RWPE2 (cell line): ENCODE measurements around the gene CDK7.

Experiments
- ATAC-seq: fragments of 200-7000 bp; cut with Tn5 transposase; 3 replicates; pipeline ENCODE4 v1.9.1; 2021; ENCODE audit warnings: low read depth
- DNase-seq: peaks from one replicate; pipeline ENCODE4 v3.0.0-alpha.2; 2020; ENCODE audit warnings: low spot score
- H3K27ac ChIP-seq: fragments of 450-650 bp; 2 replicates; pipeline ENCODE4 v1.5.1; 2017; ENCODE audit warnings: mild to moderate bottlenecking; ENCODE audit not compliant: poor library complexity, severe bottlenecking
- H3K27me3 ChIP-seq: fragments of 250-450 bp; sonication (Bioruptor Pico); 2 replicates; pipeline ENCODE4 v1.5.1; 2021; ENCODE audit warnings: mild to moderate bottlenecking, moderate library complexity; ENCODE audit not compliant: insufficient read depth, poor library complexity, severe bottlenecking
- H3K36me3 ChIP-seq: fragments of 250-450 bp; sonication (Bioruptor Pico); 2 replicates; pipeline ENCODE4 v1.5.1; 2020; ENCODE audit warnings: low read depth, mild to moderate bottlenecking, moderate library complexity
- H3K4me1 ChIP-seq: fragments of 250-450 bp; sonication (Bioruptor Pico); 2 replicates; pipeline ENCODE4 v1.5.1; 2021; ENCODE audit warnings: mild to moderate bottlenecking, moderate library complexity; ENCODE audit not compliant: insufficient read depth, poor library complexity, severe bottlenecking
- H3K4me3 ChIP-seq: fragments of 250-450 bp; sonication (Bioruptor Pico); 2 replicates; pipeline ENCODE4 v1.5.1; 2021; ENCODE audit warnings: mild to moderate bottlenecking, moderate library complexity; ENCODE audit not compliant: severe bottlenecking
- H3K9me3 ChIP-seq: fragments of 250-450 bp; sonication (Bioruptor Pico); 2 replicates; pipeline ENCODE4 v1.5.1; 2021; ENCODE audit warnings: mild to moderate bottlenecking, moderate library complexity; ENCODE audit not compliant: severe bottlenecking
- TF ChIP-seq, protein P1 (sequence below): fragments of 450-650 bp; IDR thresholded peaks from one replicate; pipeline ENCODE4 v1.5.1; 2017; ENCODE audit warnings: mild to moderate bottlenecking, moderate library complexity; ENCODE audit not compliant: poor library complexity, severe bottlenecking

Gene CDK7

DNA sequence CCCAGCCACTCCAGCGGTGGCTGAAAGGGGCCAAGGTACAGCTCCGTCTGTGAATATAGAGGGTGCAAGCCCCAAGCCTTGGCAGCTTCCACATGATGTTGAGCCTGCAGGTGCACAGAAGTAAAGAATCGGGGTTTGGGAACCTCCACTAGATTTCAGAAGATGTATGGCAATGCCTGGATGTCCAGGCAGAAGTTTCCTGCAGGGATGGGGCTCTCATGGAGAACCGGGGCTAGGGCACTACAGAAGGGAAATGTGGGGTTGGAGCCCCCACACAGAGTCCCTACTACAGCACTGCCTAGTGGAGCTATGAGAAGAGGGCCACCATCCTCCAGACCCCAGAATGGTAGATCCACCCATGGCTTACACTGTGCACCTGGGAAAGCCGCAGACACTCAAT lies 74.7 kb downstream of the CDK7 start:
- Histone ChIP-seq H3K36me3 (peaks cover 7% of the 10 kb centered on the region), H3K27ac (no peak overlapping the region), H3K27me3 (no peaks in the 10 kb centered on the region), H3K4me1 (no peaks in the 10 kb centered on the region), H3K9me3 (no peaks in the 10 kb centered on the region), H3K4me3 (no peak overlapping the region)
- TF ChIP-seq, protein P1, sequence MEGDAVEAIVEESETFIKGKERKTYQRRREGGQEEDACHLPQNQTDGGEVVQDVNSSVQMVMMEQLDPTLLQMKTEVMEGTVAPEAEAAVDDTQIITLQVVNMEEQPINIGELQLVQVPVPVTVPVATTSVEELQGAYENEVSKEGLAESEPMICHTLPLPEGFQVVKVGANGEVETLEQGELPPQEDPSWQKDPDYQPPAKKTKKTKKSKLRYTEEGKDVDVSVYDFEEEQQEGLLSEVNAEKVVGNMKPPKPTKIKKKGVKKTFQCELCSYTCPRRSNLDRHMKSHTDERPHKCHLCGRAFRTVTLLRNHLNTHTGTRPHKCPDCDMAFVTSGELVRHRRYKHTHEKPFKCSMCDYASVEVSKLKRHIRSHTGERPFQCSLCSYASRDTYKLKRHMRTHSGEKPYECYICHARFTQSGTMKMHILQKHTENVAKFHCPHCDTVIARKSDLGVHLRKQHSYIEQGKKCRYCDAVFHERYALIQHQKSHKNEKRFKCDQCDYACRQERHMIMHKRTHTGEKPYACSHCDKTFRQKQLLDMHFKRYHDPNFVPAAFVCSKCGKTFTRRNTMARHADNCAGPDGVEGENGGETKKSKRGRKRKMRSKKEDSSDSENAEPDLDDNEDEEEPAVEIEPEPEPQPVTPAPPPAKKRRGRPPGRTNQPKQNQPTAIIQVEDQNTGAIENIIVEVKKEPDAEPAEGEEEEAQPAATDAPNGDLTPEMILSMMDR = no peak
- ATAC-seq (no peak), DNase-seq (no peak)

DNA sequence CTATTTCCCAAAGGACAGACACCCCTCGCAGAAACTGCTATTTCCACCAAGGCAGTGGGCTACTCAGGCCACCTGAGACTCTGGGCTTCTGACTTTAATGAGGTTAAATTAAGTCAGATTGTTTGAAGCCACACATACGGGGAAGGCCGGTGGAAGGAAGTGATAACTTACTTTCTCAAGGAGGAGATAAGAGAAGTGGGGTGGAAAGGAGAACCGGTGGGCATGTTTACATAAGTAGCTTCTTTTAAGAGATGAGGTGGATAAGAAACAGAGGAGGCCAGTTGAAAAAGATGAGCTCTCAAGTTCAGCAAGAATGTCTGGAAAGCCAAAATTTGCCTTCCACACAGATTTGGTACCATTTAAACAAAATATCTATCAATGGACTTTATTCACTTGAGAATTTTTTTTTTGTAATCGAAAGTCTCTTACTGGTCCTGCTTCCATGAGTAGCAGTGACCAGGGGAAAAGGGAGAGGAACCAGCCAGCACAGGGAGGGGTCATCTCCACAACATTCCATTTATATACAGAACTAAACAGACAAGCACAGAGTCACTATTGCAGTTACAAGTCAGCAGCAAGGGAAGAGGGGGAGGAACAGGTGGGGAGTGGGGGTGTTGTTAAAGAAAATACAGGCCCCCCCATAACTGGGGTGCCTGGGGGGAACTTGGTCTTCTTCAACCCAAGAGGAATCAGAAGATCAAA lies 77.9 kb downstream of the CDK7 start:
- Histone ChIP-seq H3K27ac (no peak overlapping the region), H3K9me3 (no peaks in the 10 kb centered on the region), H3K4me1 (no peaks in the 10 kb centered on the region), H3K4me3 (no peak overlapping the region), H3K27me3 (no peaks in the 10 kb centered on the region), H3K36me3 (peaks cover 7% of the 10 kb centered on the region)
- TF ChIP-seq, protein P1 = no peak
- ATAC-seq (no peak), DNase-seq (no peak)

DNA sequence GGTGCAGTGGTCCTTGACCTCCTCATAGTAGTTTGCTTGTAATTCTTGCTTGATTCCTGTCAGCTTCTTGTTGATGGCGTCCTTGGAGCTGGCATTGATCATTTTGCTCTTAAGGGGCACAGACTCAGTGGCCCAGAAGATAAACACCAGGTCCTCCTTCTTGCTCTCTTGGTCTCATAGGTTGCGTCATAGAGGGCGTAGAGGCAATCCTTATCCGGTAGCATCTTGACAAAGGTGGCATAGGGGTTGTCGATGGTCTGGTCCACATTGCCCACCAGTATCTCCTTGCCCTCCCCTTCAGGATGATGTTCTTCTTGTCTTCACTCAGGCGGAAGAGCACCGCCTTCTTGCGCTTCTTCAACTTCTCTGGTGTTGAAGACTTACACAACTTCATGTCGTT lies 78.7 kb downstream of the CDK7 start:
- ATAC-seq = no peak

DNA sequence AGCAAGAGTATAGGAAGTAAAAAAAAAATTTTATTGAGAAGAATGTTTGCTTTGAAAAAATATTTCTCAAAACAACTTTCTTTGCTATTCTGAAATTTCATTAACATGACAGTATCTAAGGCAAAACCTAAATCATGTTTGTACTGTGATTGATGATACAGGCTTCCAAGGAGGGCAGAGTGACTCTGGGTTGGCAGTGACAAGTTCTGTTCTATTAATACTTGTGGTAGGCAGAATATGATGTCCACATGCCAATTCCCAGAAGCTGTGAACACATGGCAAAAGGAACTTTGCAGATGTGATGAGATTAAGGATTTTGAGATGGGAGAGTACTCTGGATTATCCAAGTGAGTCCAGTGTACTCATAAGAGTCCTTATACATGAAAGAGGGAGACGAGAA lies 81.3 kb downstream of the CDK7 start:
- no peak for ATAC-seq
- Histone ChIP-seq H3K27me3 (no peaks in the 10 kb centered on the region), H3K36me3 (peaks cover 11% of the 10 kb centered on the region), H3K9me3 (no peaks in the 10 kb centered on the region), H3K4me3 (no peak overlapping the region), H3K4me1 (no peaks in the 10 kb centered on the region), H3K27ac (no peak overlapping the region)
- no peak for DNase-seq
- TF ChIP-seq, protein P1 = no peak

More for the DNA sequence above, 78.7 kb downstream of the CDK7 start:
- no peaks in the 10 kb centered on the region for H3K27me3 ChIP-seq
- no peaks in the 10 kb centered on the region for H3K4me1 ChIP-seq
- no peaks in the 10 kb centered on the region for H3K9me3 ChIP-seq
- no peak for DNase-seq
- H3K36me3 ChIP-seq = peaks cover 7% of the 10 kb centered on the region
- H3K4me3 ChIP-seq = no peak overlapping the region
- TF ChIP-seq, protein P1 = no peak
- no peak overlapping the region for H3K27ac ChIP-seq

DNA sequence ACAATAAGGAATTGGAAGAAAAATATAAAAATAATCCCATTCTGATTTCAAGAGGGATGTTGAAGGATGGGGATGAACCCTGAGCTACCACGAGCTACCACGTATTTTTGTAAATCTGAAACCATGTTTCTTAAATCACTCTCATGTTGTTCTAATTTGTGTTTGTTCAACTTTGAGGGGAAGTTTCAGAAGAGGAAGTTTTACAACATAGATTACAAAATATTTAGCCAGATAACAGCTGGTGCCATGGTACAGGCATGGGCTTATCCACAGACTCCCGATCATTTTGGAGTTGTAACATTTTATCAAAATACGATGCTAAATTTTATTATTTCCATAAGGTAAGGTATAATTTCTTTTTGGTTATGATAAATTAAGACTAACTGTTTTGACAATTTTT lies 82.7 kb downstream of the CDK7 start:
- Histone ChIP-seq H3K4me3 (no peak overlapping the region), H3K27ac (no peak overlapping the region), H3K9me3 (no peaks in the 10 kb centered on the region), H3K27me3 (no peaks in the 10 kb centered on the region), H3K36me3 (peaks cover 11% of the 10 kb centered on the region), H3K4me1 (no peaks in the 10 kb centered on the region)
- TF ChIP-seq, protein P1 = no peak
- DNase-seq = no peak
- no peak for ATAC-seq
